Measurements from ENCODE around the gene TAS2R13.

TAS2R13 gene

GRCh38 chr12:10901427-10901826 lies 7.9 kb downstream of the TAS2R13 start:
- Mint-ChIP-seq H3K27ac (no peak overlapping the region), H3K36me3 (ENCODE audit: low read depth) (peaks cover 11% of the 10 kb centered on the region), H3K27me3 (no peaks in the 10 kb centered on the region), H3K4me1 (ENCODE audit: low read depth) (no peaks in the 10 kb centered on the region), H3K9me3 (peaks cover 72% of the 10 kb centered on the region), H3K4me3 (no peak overlapping the region)
- intact Hi-C loops (cut with micrococcal nuclease), result no loop called here

GRCh38 chr12:10900972-10901371 lies 8.4 kb downstream of the TAS2R13 start:
- Mint-ChIP-seq H3K27me3 (no peaks in the 10 kb centered on the region), H3K36me3 (ENCODE audit: low read depth) (peaks cover 11% of the 10 kb centered on the region), H3K4me1 (ENCODE audit: low read depth) (no peaks in the 10 kb centered on the region), H3K9me3 (peaks cover 72% of the 10 kb centered on the region), H3K4me3 (no peak overlapping the region), H3K27ac (no peak overlapping the region)
- intact Hi-C loops (cut with micrococcal nuclease), result no loop called here

- H3K36me3 Mint-ChIP-seq (ENCODE audit: low read depth), result peaks cover 11% of the 10 kb centered on the region
- H3K27ac Mint-ChIP-seq, result no peak overlapping the region
- H3K9me3 Mint-ChIP-seq, result peaks cover 72% of the 10 kb centered on the region
- no peaks in the 10 kb centered on the region for H3K27me3 Mint-ChIP-seq
- no peaks in the 10 kb centered on the region for H3K4me1 Mint-ChIP-seq (ENCODE audit: low read depth)
- no peak overlapping the region for H3K4me3 Mint-ChIP-seq
- intact Hi-C loops (cut with micrococcal nuclease), result no loop called here
Observed at GRCh38 chr12:10900530-10900929, 8.8 kb downstream of the TAS2R13 start.

- Mint-ChIP-seq H3K27me3 (no peaks in the 10 kb centered on the region), H3K9me3 (peaks cover 35% of the 10 kb centered on the region), H3K27ac (no peak overlapping the region), H3K36me3 (ENCODE audit: low read depth) (no peaks in the 10 kb centered on the region), H3K4me1 (ENCODE audit: low read depth) (no peaks in the 10 kb centered on the region), H3K4me3 (no peak overlapping the region)
- intact Hi-C loops (cut with micrococcal nuclease), result no loop called here
Observed at GRCh38 chr12:10896854-10897253, 12.5 kb downstream of the TAS2R13 start.

GRCh38 chr12:10891937-10892336 lies 17.4 kb downstream of the TAS2R13 start:
- no peak overlapping the region for H3K4me3 Mint-ChIP-seq
- H3K27me3 Mint-ChIP-seq, result no peaks in the 10 kb centered on the region
- no peak overlapping the region for H3K27ac Mint-ChIP-seq
- H3K9me3 Mint-ChIP-seq, result no peaks in the 10 kb centered on the region
- intact Hi-C loops (cut with micrococcal nuclease), result no loop called here
- no peaks in the 10 kb centered on the region for H3K36me3 Mint-ChIP-seq (ENCODE audit: low read depth)
- no peaks in the 10 kb centered on the region for H3K4me1 Mint-ChIP-seq (ENCODE audit: low read depth)

GRCh38 chr12:10889226-10889625 lies 20.1 kb downstream of the TAS2R13 start:
- H3K4me3 Mint-ChIP-seq, result no peak overlapping the region
- no peak overlapping the region for H3K27ac Mint-ChIP-seq
- no peaks in the 10 kb centered on the region for H3K36me3 Mint-ChIP-seq (ENCODE audit: low read depth)
- intact Hi-C loops (cut with micrococcal nuclease), result no loop called here
- no peaks in the 10 kb centered on the region for H3K27me3 Mint-ChIP-seq
- H3K9me3 Mint-ChIP-seq, result no peaks in the 10 kb centered on the region
- no peaks in the 10 kb centered on the region for H3K4me1 Mint-ChIP-seq (ENCODE audit: low read depth)

GRCh38 chr12:10884086-10884725 lies 25.2 kb downstream of the TAS2R13 start, which contains the start of gene PRH1:
TSS of gene PRH1 (minus strand) at chr12:10884255. CDS start at chr12:10884217, 38 bp downstream.
- H3K27ac Mint-ChIP-seq, result no peak within 1 kb of the TSS

GRCh38 chr12:10873378-10873777 lies 36.0 kb downstream of the TAS2R13 start:
- intact Hi-C loops (cut with micrococcal nuclease), result no loop called here
- H3K9me3 Mint-ChIP-seq, result peaks cover 21% of the 10 kb centered on the region
- no peaks in the 10 kb centered on the region for H3K4me1 Mint-ChIP-seq (ENCODE audit: low read depth)
- H3K27ac Mint-ChIP-seq, result no peak overlapping the region
- no peak overlapping the region for H3K4me3 Mint-ChIP-seq
- H3K36me3 Mint-ChIP-seq (ENCODE audit: low read depth), result peaks cover 21% of the 10 kb centered on the region
- H3K27me3 Mint-ChIP-seq, result no peaks in the 10 kb centered on the region

More at GRCh38 chr12:10884086-10884725, 25.2 kb downstream of the TAS2R13 start, which contains the start of gene PRH1:
- no peaks in the 10 kb centered on the region for H3K27me3 Mint-ChIP-seq
- no peaks in the 10 kb centered on the region for H3K4me1 Mint-ChIP-seq (ENCODE audit: low read depth)
- no peaks in the 10 kb centered on the region for H3K9me3 Mint-ChIP-seq
- peaks cover 16% of the 10 kb centered on the region for H3K36me3 Mint-ChIP-seq (ENCODE audit: low read depth)
- H3K4me3 Mint-ChIP-seq, result no peak within 1 kb of the TSS
- intact Hi-C loops (cut with micrococcal nuclease), result no loop called here

- Mint-ChIP-seq H3K36me3 (ENCODE audit: low read depth) (no peaks in the 10 kb centered on the region), H3K4me3 (no peak overlapping the region), H3K4me1 (ENCODE audit: low read depth) (no peaks in the 10 kb centered on the region), H3K27me3 (no peaks in the 10 kb centered on the region), H3K9me3 (peaks cover 15% of the 10 kb centered on the region), H3K27ac (no peak overlapping the region)
- intact Hi-C loops (cut with micrococcal nuclease), result no loop called here
Observed at GRCh38 chr12:10867381-10867780, 42.0 kb downstream of the TAS2R13 start.

- Mint-ChIP-seq H3K36me3 (ENCODE audit: low read depth) (peaks cover 9% of the 10 kb centered on the region), H3K4me1 (ENCODE audit: low read depth) (no peaks in the 10 kb centered on the region), H3K27ac (no peak overlapping the region), H3K4me3 (no peak overlapping the region), H3K27me3 (no peaks in the 10 kb centered on the region), H3K9me3 (peaks cover 37% of the 10 kb centered on the region)
- intact Hi-C loops (cut with micrococcal nuclease), result no loop called here
Observed at GRCh38 chr12:10863512-10864218, 45.7 kb downstream of the TAS2R13 start.

- Mint-ChIP-seq H3K27ac (no peak overlapping the region), H3K36me3 (ENCODE audit: low read depth) (peaks cover 32% of the 10 kb centered on the region), H3K27me3 (no peaks in the 10 kb centered on the region), H3K4me1 (ENCODE audit: low read depth) (no peaks in the 10 kb centered on the region), H3K9me3 (peaks cover 60% of the 10 kb centered on the region), H3K4me3 (no peak overlapping the region)
- intact Hi-C loops (cut with micrococcal nuclease), result no loop called here
Observed at GRCh38 chr12:10861366-10861765, 48.0 kb downstream of the TAS2R13 start.
